Nephron (organoid): ENCODE data around the gene VAC14.
A peak's percentile ranks its signal among the peaks of the same experiment; 100 is the strongest.
"Not testable (repeated sequence)": the region's sequence is repeated elsewhere in the genome, so short reads cannot be mapped to it uniquely, and the experiment has no call there.

Experiments
- H3K27ac Mint-ChIP-seq, 3 experiments: 2 replicates each; pipeline ENCODE4 v1.8.0; 2020; ENCODE audit warnings: mixed read lengths in 3 of 3, mild to moderate bottlenecking in 2 of 3, moderate library complexity in 1 of 3
- H3K27me3 Mint-ChIP-seq: 2 replicates; pipeline ENCODE4 v1.8.0; 2021; ENCODE audit warnings: low read depth, mild to moderate bottlenecking, moderate library complexity, mixed read lengths
- H3K36me3 Mint-ChIP-seq: 2 replicates; pipeline ENCODE4 v1.8.0; 2020; ENCODE audit warnings: low read depth, mixed read lengths
- H3K4me1 Mint-ChIP-seq: 2 replicates; pipeline ENCODE4 v1.8.0; 2020; ENCODE audit warnings: mixed read lengths
- H3K4me3 Mint-ChIP-seq, 3 experiments: 2 replicates each; pipeline ENCODE4 v1.8.0; 2020; ENCODE audit warnings: mild to moderate bottlenecking in 3 of 3, mixed read lengths in 3 of 3, moderate library complexity in 2 of 3
- H3K9me3 Mint-ChIP-seq: 2 replicates; pipeline ENCODE4 v1.8.0; 2020; ENCODE audit warnings: mixed read lengths
- TF ChIP-seq, protein P1 (sequence below), 3 experiments: fragments of 200-600 bp; sonication (generic); IDR thresholded peaks; one replicate each; pipeline ENCODE4 v1.5.0; 2021; ENCODE audit warnings: antibody characterized with exemption in 3 of 3; ENCODE audit not compliant: unreplicated experiment in 3 of 3

The VAC14 gene

DNA sequence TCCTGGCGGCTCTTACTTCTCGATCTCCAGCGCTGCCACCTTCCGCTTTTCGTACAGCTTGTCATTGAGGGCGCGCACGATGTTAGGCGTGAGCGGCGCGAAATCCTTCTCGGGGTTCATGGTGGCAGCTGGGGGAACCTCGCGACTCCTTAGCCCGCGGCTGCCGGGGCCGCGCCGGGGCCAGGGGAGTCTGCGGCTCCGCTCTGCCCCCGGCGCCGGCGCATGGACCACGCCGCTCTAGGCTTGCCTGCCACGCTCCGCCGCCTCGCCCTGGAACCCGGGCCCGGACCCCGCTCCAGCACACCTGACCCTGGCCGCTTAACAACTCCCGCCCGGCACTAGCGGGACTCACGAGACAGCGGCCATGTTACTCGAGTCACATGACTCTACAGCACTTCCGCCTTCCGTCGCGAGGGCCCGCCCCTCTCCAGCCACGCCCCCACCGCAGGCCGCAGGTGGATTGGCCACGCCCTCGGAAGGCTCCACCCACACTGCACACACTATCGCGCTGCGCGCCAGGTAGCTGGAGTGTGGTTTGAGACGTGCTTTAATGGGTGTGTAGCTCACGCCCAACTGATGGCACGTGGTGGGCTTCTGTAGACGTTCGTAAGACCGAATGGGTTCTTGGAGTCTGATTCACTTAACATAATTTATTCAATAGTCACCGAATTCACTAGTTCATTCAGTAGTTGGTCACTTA is at the start of gene VAC14:
Gene VAC14, minus strand, starts transcription at position 378 of the 700 bp plus-strand sequence. Its CDS starts 258 bp downstream, at position 120.
- Mint-ChIP-seq H3K4me1 (peaks cover 22% of the 10 kb centered on the region), H3K4me3 (peak within 1 kb of the TSS; percentile 93 to 97 (median 94)), H3K36me3 (no peaks in the 10 kb centered on the region), H3K27ac (peak within 1 kb of the TSS in 2 of 3 experiments; percentile 77 to 82), H3K27me3 (peaks cover 14% of the 10 kb centered on the region), H3K9me3 (no peaks in the 10 kb centered on the region)
- TF ChIP-seq, protein P1, sequence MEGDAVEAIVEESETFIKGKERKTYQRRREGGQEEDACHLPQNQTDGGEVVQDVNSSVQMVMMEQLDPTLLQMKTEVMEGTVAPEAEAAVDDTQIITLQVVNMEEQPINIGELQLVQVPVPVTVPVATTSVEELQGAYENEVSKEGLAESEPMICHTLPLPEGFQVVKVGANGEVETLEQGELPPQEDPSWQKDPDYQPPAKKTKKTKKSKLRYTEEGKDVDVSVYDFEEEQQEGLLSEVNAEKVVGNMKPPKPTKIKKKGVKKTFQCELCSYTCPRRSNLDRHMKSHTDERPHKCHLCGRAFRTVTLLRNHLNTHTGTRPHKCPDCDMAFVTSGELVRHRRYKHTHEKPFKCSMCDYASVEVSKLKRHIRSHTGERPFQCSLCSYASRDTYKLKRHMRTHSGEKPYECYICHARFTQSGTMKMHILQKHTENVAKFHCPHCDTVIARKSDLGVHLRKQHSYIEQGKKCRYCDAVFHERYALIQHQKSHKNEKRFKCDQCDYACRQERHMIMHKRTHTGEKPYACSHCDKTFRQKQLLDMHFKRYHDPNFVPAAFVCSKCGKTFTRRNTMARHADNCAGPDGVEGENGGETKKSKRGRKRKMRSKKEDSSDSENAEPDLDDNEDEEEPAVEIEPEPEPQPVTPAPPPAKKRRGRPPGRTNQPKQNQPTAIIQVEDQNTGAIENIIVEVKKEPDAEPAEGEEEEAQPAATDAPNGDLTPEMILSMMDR (IDR thresholded peaks at IDR 0.05; ENCODE audit: unreplicated experiment in 3 of 3): no peak

DNA sequence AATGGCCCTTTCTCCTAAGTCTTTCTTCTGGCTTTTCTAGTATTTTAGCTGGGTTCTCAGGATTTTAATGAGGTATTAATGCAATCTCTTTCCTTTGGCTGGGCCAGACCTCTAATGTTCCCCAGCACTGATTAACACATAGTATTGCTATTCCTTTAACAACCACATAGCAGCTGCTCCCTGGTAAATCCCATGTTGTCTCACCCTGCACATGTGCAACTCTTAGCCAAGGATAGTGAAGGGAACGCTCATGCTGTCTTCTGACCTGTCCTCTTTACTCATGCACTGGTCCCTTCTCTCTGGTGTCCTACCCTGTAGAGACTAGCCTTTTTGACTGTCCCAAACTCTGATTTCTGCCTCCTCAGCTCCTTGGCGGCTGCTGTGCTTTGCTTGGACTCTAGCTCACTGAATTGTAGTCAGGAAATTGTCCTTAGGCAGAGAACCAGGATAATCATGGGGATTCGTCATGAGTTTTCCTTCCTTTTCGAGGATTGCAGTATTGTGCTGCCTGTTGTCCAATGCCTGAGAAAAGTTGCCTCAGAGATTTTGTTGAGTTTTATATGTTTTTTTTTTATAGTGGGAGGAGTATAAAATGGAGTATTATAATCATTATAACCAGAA is 22.6 kb upstream of the VAC14 start:
- not testable (repeated sequence) for H3K27ac Mint-ChIP-seq, H3K36me3 Mint-ChIP-seq, H3K9me3 Mint-ChIP-seq, H3K27me3 Mint-ChIP-seq, H3K4me1 Mint-ChIP-seq, H3K4me3 Mint-ChIP-seq

DNA sequence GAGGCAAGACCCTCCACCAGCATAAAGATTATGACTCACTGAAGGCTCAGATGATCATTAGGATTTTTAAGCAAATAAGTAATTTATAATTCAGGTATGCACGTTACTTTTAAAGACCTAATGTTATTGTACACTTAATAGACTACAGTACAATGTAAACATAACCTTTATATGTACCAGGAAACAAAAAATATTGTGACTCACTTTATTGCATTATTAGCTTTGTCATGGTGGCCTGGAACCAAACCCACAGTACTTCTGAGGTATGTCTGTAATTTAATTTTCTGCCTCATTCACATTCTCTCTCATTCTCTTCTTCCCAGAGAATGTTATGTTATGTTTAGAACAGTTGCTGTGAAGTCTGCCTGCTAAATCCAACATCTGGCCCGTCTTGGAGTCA is 21.8 kb upstream of the VAC14 start:
- not testable (repeated sequence) for H3K4me1 Mint-ChIP-seq, H3K27ac Mint-ChIP-seq, H3K27me3 Mint-ChIP-seq, H3K4me3 Mint-ChIP-seq, H3K9me3 Mint-ChIP-seq, H3K36me3 Mint-ChIP-seq

DNA sequence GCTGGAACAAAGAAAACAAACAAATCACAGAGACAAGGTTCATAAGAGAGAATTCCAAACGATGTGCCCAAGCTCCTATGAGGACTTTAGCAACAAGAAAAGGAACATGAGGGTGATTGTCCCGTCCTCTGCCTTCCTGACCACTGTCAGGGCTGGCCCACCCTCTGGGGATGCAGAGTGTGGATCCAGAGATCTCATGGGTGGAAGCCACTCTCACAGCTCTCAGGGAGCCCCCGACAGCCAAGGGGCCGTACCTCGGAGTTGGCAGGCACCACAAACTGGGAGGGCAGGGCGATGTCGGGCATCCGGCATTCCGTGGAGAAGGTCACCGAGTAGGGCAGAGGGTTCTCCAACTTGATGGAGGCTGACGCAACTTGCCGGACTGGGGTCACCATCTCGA is 17.1 kb upstream of the VAC14 start:
- H3K27ac Mint-ChIP-seq, H3K9me3 Mint-ChIP-seq, H3K27me3 Mint-ChIP-seq, H3K4me3 Mint-ChIP-seq, H3K36me3 Mint-ChIP-seq, H3K4me1 Mint-ChIP-seq: not testable (repeated sequence)

DNA sequence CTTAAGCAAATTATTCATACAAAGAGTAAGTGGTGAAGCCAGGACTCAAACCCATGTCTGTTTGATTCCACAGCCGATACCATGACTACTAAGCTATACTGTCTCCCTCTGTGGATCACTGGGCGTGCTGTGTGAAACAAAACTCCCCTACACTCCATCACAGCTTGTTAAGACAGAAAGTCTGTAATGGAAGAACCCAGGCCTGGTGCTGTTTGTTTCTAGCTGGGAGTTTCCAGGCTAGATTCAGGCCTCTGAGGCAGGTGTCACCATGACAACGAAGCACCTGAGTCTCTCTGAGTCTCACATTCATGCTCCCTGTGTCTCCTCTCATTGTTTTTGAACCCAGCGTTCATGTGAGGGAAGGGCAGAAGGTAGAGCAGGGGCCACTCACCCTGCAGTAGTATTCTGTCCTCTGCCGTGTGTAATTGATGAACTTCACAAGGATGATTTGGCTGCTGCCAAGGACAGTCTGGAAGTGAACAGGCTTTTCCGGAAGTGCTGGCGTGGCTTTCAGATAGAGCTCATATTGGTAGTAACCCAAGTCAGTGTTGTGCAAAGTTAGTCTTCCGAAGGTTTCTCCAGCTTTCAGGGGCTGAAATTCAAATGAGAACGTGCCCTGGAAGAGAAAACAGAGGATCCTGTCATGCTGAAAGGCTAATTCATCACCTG is 8.6 kb upstream of the VAC14 start:
- TF ChIP-seq, protein P1 (IDR thresholded peaks at IDR 0.05; ENCODE audit: unreplicated experiment in 3 of 3): no peak
- peaks cover 29% of the 10 kb centered on the region for H3K27me3 Mint-ChIP-seq
- no peak overlapping the region for H3K27ac Mint-ChIP-seq
- H3K9me3 Mint-ChIP-seq: no peaks in the 10 kb centered on the region
- H3K36me3 Mint-ChIP-seq: no peaks in the 10 kb centered on the region
- no peak overlapping the region for H3K4me3 Mint-ChIP-seq
- no peaks in the 10 kb centered on the region for H3K4me1 Mint-ChIP-seq

DNA sequence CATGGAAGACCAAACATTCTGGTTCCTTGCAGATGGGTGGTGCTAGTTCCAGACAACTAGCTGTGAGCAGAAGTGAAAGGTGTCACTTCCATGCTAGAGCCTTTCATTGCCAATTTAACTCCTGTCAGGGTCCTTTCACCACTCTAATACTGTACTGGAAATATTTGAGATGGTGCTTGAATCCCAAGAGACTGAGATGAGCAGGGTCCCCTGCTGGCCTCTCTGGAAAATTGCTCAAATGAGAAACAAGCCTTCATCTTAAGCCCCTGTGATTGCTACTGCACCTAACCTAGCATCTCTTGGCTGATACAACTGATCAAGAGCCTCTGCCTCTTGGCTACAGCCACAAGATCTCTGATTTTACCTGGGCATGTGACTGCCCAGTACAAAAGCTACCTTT is 7.4 kb upstream of the VAC14 start:
- no peak overlapping the region for H3K27ac Mint-ChIP-seq
- H3K4me3 Mint-ChIP-seq: no peak overlapping the region
- H3K36me3 Mint-ChIP-seq: no peaks in the 10 kb centered on the region
- peaks cover 36% of the 10 kb centered on the region for H3K27me3 Mint-ChIP-seq
- TF ChIP-seq, protein P1 (IDR thresholded peaks at IDR 0.05; ENCODE audit: unreplicated experiment in 3 of 3): no peak
- H3K9me3 Mint-ChIP-seq: no peaks in the 10 kb centered on the region
- no peaks in the 10 kb centered on the region for H3K4me1 Mint-ChIP-seq

DNA sequence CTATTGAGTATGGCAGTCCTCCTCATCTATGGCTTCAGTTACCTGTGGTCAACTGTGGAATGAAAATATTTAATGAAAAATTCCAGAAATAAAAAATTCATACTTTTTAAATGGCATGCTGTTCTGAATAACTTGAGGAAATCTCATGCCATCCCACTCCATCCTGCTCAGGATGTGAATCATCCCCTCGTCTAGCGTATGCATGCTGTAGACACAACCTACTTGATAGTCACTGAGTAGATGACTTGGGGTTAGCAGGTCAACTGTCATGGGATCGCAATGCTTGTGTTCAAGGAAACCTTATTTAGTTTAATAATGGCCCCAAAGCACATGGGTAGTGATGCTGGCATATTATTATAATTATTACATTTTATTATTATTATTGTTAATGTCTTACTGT is 4.8 kb upstream of the VAC14 start:
- Mint-ChIP-seq H3K27ac (no peak overlapping the region), H3K36me3 (no peaks in the 10 kb centered on the region), H3K4me1 (peaks cover 8% of the 10 kb centered on the region), H3K9me3 (no peaks in the 10 kb centered on the region), H3K27me3 (peaks cover 35% of the 10 kb centered on the region), H3K4me3 (no peak overlapping the region)
- TF ChIP-seq, protein P1 (IDR thresholded peaks at IDR 0.05; ENCODE audit: unreplicated experiment in 3 of 3): no peak
